Right lobe of liver (tissue), 4 donors: Measurements from ENCODE around the gene SUCO.

Experiments
- POLR2A ChIP-seq: fragments of 450-650 bp; IDR thresholded peaks from one replicate; pipeline ENCODE4 v1.6.1; 2017; ENCODE audit warnings: antibody characterized with exemption, mild to moderate bottlenecking
- TF ChIP-seq, protein P1 (sequence below), 4 donors: fragments of 200-600 bp in 3 of 4; fragments of 450-650 bp in 1 of 4; IDR thresholded peaks; one replicate each; pipeline versions ENCODE4 v1.5.1 to v1.8.0; 2016 to 2022; ENCODE audit warnings: antibody characterized with exemption in 4 of 4, mild to moderate bottlenecking in 2 of 4
- donor health status: DM: no; HTN: no; CAD: no.
- donor health status: DM: no; HTN: no; CAD: no.
- donor health status: DM: no; HTN: yes; CAD: no.

DNA sequence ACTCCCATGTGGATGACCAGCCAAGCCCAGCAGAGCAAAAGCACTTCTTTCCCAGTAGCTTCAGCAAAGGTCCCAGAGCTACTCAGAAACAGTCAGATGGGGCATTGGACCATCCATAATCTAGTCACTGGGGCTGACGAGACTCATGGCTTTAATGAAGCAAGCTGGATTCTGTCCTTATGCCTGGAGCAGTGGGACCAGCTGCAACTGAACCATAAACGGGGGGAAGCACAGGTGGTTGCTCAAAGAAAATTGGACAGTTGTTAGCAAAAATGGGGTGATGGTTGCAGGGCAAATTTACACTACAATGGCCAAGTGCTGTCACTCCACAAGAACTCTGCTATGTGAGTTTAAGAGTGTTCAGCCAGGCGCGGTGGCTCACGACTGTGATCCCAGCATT is 108.5 kb downstream of the SUCO start:
- no peak for TF ChIP-seq POLR2A
- TF ChIP-seq, protein P1, sequence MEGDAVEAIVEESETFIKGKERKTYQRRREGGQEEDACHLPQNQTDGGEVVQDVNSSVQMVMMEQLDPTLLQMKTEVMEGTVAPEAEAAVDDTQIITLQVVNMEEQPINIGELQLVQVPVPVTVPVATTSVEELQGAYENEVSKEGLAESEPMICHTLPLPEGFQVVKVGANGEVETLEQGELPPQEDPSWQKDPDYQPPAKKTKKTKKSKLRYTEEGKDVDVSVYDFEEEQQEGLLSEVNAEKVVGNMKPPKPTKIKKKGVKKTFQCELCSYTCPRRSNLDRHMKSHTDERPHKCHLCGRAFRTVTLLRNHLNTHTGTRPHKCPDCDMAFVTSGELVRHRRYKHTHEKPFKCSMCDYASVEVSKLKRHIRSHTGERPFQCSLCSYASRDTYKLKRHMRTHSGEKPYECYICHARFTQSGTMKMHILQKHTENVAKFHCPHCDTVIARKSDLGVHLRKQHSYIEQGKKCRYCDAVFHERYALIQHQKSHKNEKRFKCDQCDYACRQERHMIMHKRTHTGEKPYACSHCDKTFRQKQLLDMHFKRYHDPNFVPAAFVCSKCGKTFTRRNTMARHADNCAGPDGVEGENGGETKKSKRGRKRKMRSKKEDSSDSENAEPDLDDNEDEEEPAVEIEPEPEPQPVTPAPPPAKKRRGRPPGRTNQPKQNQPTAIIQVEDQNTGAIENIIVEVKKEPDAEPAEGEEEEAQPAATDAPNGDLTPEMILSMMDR (IDR thresholded peaks at IDR 0.05): no peak
